Muscle of leg (tissue), 11 donors: ENCODE measurements around the gene GRK2. TPM values are rescaled to one million over a fixed set of nuclear protein-coding genes. Genes with fewer than 3 reads are reported as not detected.
A peak's percentile ranks its signal among the peaks of the same experiment; 100 is the strongest.

Experiments
- DNase-seq: peaks from one replicate; pipeline ENCODE4 v3.0.0; 2013
- H3K27ac ChIP-seq: one replicate; pipeline ENCODE4 v1.5.1; 2013; ENCODE audit warnings: mild to moderate bottlenecking, low read length, control low read depth
- H3K27me3 ChIP-seq: one replicate; pipeline ENCODE4 v1.6.1; 2013; ENCODE audit warnings: low read length; ENCODE audit not compliant: control insufficient read depth, insufficient read depth
- H3K36me3 ChIP-seq: one replicate; pipeline ENCODE4 v1.6.1; 2013; ENCODE audit warnings: low read length; ENCODE audit not compliant: control insufficient read depth, insufficient read depth
- H3K4me1 ChIP-seq: one replicate; pipeline ENCODE4 v1.6.1; 2013; ENCODE audit warnings: low read length; ENCODE audit not compliant: control insufficient read depth, insufficient read depth
- H3K4me3 ChIP-seq: one replicate; pipeline ENCODE4 v1.5.1; 2013; ENCODE audit warnings: low read length, control low read depth
- H3K9me3 ChIP-seq: replicated peaks from 2 replicates; pipeline ENCODE4 v1.6.1; 2013; ENCODE audit warnings: low read depth, low read length; ENCODE audit not compliant: control insufficient read depth
- WGBS: methylation state at CpG from one replicate; pipeline ENCODE4 v1.1.5; 2013; ENCODE audit warnings: missing lambda C conversion rate; ENCODE audit not compliant: insufficient coverage; 5-methylcytosine and 5-hydroxymethylcytosine counted together
- polyA plus RNA-seq, 8 donors: library from polyadenylated mRNA; unstranded; fragments of 120-200 nt; gene quantifications; one replicate each; pipeline versions ENCODE4 v1.2.1 to v1.2.3, GENCODE V29; 2013; ENCODE audit warnings: inconsistent platforms in 1 of 8, low replicate concordance in 1 of 8; ENCODE audit not compliant: insufficient read length in 8 of 8, insufficient read depth in 1 of 8
- total RNA-seq: library from RNA; stranded (reverse); fragments of 120-200 nt; gene quantifications from one replicate; pipeline ENCODE4 v1.2.4, GENCODE V29; 2013

Gene GRK2
- total and polyA plus RNA-seq, 9 donors, result 31.7 to 62.9 (median 58.3) TPM

DNA sequence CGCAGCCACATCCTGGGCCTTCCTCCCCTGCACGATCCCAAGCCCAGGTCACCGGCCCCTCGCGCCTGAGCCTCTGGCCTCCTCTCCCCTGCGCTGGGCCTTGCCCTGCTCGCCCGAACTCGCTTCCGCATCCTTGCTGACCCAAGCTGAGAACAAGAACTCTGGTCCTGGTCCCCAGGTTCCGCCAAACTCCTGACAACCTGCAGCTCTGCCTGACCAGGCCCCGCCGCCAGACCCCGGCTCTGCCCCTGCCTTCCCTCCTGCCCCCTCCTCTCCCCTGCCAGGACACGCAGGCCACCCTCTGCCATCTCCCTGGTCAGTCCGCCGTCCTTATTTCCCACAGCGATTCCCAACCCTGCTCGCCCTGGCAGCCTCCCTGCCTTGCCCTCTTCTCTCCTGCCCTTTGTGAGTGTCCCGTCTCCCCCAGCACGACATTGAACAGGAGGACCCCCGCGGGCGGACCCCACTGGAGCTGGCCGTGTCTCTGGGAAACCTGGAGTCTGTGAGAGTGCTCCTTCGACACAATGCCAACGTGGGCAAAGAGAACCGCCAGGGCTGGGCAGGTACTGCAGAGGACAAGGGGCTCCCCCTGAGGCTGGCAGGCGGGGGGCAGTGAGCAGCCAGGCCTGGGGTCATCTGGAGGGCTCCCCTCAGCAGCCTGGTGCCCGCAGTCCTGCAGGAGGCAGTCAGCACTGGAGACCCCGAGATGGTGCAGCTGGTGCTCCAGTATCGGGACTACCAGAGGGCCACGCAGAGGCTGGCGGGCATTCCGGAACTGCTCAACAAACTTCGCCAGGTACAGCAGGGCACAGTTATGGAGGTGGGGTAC, 23.6 kb downstream of the GRK2 start:
- Histone ChIP-seq H3K27ac (peak overlapping the region; percentile 2), H3K27me3 (no peaks in the 10 kb centered on the region), H3K9me3 (no peaks in the 10 kb centered on the region), H3K4me3 (peak overlapping the region; percentile 71), H3K36me3 (peaks cover 52% of the 10 kb centered on the region), H3K4me1 (peaks cover 42% of the 10 kb centered on the region)
- WGBS, result 25% methylated on average over 32 of the region's 36 CpGs
- no peak for DNase-seq

- no peaks in the 10 kb centered on the region for H3K27me3 ChIP-seq
- no peak for DNase-seq
- peaks cover 41% of the 10 kb centered on the region for H3K4me1 ChIP-seq
- H3K36me3 ChIP-seq, result peaks cover 49% of the 10 kb centered on the region
- peaks cover 4% of the 10 kb centered on the region for H3K9me3 ChIP-seq
- no peak overlapping the region for H3K4me3 ChIP-seq
- no peak overlapping the region for H3K27ac ChIP-seq
- 67% methylated on average over 6 of the region's 7 CpGs for WGBS
These were observed 24.5 kb downstream of the GRK2 start for GRCh38 chr11:67290801-67291200.

DNA sequence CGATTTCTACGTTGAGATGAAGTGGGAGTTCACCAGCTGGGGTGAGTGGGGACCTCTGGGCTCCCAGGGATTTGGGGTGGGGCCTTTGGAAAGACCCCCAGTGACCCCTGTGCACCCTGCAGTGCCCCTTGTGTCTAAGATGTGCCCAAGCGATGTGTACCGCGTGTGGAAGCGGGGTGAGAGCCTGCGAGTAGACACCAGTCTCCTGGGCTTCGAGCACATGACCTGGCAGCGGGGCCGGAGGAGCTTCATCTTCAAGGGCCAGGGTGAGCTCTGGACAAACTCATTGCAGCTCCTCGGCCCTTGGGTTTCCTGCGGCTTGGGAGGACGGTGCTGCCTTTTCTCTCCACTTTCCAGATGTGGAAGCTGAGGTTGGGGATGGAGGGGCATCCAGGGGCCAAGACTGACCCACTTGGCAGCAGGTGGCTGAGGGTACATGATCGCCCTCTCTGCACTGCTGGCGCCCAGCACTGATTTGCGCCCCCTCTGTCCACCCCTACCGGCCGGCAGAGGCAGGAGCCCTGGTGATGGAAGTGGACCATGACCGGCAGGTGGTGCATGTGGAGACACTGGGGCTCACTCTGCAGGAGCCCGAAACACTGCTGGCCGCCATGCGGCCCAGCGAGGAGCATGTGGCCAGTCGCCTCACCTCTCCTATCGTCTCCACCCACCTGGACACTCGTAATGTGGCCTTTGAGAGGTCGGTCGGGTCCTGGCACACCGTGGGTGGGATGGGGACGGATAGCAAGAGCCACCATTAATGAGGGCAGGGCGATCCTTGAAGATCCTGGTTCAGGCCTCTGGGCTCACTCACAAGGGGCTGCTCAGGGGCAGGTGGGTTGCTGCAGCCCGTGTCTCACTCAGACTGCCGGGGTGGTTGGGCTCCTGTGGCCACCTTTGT, 25.5 kb downstream of the GRK2 start:
- 82% methylated on average over 28 of the region's 33 CpGs for WGBS
- Histone ChIP-seq H3K9me3 (peaks cover 5% of the 10 kb centered on the region), H3K4me1 (peaks cover 39% of the 10 kb centered on the region), H3K36me3 (peaks cover 42% of the 10 kb centered on the region), H3K27me3 (no peaks in the 10 kb centered on the region), H3K4me3 (no peak overlapping the region), H3K27ac (no peak overlapping the region)
- no peak for DNase-seq

DNA sequence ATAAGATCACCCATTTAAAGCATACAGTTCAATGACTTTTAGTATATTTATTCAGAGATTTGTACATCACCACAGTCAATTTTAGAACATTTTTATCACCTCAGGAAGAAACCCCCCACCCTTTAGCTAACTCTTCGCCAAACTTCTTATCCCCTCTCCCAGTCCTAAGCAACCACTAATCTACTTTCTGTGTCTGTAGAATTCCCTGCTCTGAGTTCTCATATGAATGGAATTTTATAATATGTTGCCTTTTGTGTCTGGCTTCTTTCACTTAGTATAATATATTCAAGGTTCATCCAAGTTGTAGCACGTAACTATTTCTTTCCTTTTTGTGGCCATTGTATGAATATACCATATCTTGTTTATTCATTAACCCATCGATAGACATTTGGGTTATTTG, 26.4 kb downstream of the GRK2 start:
- WGBS, result no CpG with 5 or more reads among the region's 3 CpGs
- H3K36me3 ChIP-seq, result peaks cover 39% of the 10 kb centered on the region
- H3K4me1 ChIP-seq, result peaks cover 30% of the 10 kb centered on the region
- peaks cover 5% of the 10 kb centered on the region for H3K9me3 ChIP-seq
- H3K27me3 ChIP-seq, result no peaks in the 10 kb centered on the region
- no peak overlapping the region for H3K4me3 ChIP-seq
- DNase-seq, result no peak
- H3K27ac ChIP-seq, result no peak overlapping the region

GRCh38 chr11:67293090-67293489, 26.8 kb downstream of the GRK2 start:
- Histone ChIP-seq H3K36me3 (peaks cover 39% of the 10 kb centered on the region), H3K27ac (no peak overlapping the region), H3K9me3 (peaks cover 5% of the 10 kb centered on the region), H3K4me1 (peaks cover 26% of the 10 kb centered on the region), H3K4me3 (no peak overlapping the region), H3K27me3 (no peaks in the 10 kb centered on the region)
- no CpG with 5 or more reads among the region's 3 CpGs for WGBS
- DNase-seq, result no peak

- peaks cover 54% of the 10 kb centered on the region for H3K36me3 ChIP-seq
- peaks cover 5% of the 10 kb centered on the region for H3K9me3 ChIP-seq
- WGBS, result 100% methylated on average over 1 of the region's 1 CpG
- H3K4me1 ChIP-seq, result peaks cover 13% of the 10 kb centered on the region
- H3K27me3 ChIP-seq, result no peaks in the 10 kb centered on the region
- H3K27ac ChIP-seq, result no peak overlapping the region
- H3K4me3 ChIP-seq, result no peak overlapping the region
- no peak for DNase-seq
These were observed 29.6 kb downstream of the GRK2 start for GRCh38 chr11:67295846-67296245.

DNA sequence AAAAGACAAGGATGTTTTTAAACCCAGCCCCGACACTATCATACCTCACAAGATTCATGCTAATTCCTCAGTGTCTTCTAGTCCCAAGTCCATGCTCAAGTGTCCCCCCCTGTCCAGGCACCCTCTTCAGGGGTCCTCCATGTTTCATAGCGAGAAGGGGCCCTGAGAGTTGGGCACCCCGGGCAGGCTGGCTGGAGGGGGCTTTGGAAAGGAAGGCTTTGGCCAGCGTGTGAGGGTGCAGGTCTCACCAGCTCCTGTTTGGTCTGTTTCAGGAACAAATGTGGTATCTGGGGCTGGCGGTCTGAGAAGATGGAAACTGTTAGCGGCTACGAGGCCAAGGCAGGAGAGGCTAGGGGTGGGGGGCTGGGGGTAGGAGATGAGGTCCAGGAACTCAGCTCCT, 32.5 kb downstream of the GRK2 start:
- Histone ChIP-seq H3K36me3 (peaks cover 39% of the 10 kb centered on the region), H3K27ac (no peak overlapping the region), H3K9me3 (peaks cover 5% of the 10 kb centered on the region), H3K27me3 (no peaks in the 10 kb centered on the region), H3K4me1 (peaks cover 26% of the 10 kb centered on the region), H3K4me3 (no peak overlapping the region)
- no peak for DNase-seq
- WGBS, result 96% methylated on average over 4 of the region's 7 CpGs

DNA sequence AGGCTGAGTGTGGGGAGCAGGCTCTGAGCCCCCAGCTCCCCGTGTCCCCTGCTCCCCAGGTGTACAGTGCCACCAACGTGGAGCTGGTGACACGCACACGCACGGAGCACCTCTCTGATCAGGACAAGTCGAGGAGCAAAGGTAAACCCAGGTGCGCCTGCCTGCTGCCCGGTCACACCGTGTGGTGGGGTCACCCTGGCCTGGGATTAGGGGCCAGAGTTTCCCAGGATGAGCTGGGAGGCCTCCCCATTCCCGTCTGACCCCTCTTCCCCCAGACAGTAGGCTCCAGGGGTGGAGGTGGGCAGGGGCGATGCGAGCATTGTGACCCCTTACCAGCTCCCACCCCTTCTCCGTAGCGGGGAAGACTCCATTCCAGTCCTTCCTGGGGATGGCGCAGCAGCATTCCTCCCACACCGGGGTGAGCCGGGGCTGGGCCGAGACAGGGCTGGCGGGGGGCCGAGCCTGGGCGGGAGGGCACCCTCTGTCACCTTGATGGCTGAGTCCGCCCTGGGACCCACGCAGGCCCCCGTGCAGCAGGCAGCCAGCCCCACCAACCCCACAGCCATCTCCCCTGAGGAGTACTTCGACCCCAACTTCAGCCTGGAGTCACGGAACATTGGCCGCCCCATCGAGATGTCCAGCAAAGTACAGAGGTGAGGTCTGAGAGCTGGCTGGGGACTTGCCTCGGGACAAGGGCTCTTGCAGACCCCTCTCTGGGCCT, 33.4 kb downstream of the GRK2 start:
- peaks cover 5% of the 10 kb centered on the region for H3K9me3 ChIP-seq
- H3K4me3 ChIP-seq, result no peak overlapping the region
- H3K27ac ChIP-seq, result no peak overlapping the region
- 90% methylated on average over 21 of the region's 29 CpGs for WGBS
- H3K36me3 ChIP-seq, result peaks cover 36% of the 10 kb centered on the region
- DNase-seq, result no peak
- H3K4me1 ChIP-seq, result peaks cover 34% of the 10 kb centered on the region
- H3K27me3 ChIP-seq, result no peaks in the 10 kb centered on the region

DNA sequence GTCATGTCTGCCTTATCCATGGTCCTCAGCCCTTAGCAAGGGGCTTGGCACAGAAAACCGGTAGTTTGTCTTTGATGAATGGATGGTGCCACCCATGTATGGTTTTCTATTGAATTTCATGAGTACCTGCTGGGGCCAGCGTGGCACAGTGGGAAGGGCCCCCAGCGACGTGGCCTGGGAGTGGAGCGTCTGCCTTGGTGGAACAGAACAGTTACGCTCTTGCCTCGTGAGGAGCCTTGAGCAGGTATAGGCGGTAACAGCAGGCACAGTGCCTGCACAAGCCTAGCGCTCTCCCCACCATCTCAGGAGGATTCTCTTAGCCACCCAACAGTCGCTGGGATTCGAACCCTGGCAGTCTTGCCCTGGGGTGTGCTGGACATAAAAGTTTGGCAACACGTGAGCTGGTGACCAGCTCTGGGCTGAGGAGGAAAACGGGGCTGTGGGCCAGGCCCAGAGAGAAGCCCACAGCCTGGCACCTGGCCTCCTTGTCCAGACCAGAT, 34.0 kb downstream of the GRK2 start:
- Histone ChIP-seq H3K9me3 (peaks cover 4% of the 10 kb centered on the region), H3K4me3 (no peak overlapping the region), H3K27me3 (no peaks in the 10 kb centered on the region), H3K27ac (no peak overlapping the region), H3K36me3 (peaks cover 32% of the 10 kb centered on the region), H3K4me1 (peaks cover 37% of the 10 kb centered on the region)
- no peak for DNase-seq
- 92% methylated on average over 13 of the region's 13 CpGs for WGBS
